GM12892 (cell line): ENCODE results near the gene CDS2.

Source experiments
- POLR2A ChIP-seq: IDR thresholded peaks from 2 replicates; pipeline ENCODE4 v1.6.1; 2011; ENCODE audit warnings: low read depth, low read length, control low read depth
- POLR2AphosphoS5 ChIP-seq: IDR thresholded peaks from 2 replicates; pipeline ENCODE4 v1.6.1; 2011; ENCODE audit warnings: low read depth, low read length, control low read depth

DNA sequence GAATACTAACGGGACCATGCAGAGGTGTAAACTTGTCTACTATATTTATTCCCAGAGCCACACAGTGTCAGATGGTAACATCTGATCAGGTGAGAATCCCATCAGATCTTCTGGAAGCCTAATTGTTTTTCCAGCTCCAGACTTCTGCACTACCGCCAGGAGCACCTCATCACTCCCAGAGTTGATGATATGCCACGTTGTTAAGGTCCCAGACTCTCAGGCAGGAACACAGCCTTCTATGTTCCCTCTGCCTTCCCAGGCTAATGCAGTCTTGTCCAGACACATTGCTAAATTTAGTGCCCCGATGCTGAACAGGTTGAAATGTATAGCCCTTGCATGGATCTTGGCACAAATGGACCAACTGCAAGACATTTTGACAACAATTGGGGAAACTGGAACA lies 103.7 kb downstream of the CDS2 start:
- TF ChIP-seq POLR2A, result no peak
- no peak for TF ChIP-seq POLR2AphosphoS5
